ENCODE results near the gene BNIP2. TPM values are rescaled to one million over a fixed set of nuclear protein-coding genes. Genes with fewer than 3 reads are reported as not detected.

Gene BNIP2
- total and polyA plus RNA-seq, 2 of the 13 experiments (the other 11 are each of a cell fraction or from before 2014, with no cell fraction given), result 17.4 to 57.6 TPM

DNA sequence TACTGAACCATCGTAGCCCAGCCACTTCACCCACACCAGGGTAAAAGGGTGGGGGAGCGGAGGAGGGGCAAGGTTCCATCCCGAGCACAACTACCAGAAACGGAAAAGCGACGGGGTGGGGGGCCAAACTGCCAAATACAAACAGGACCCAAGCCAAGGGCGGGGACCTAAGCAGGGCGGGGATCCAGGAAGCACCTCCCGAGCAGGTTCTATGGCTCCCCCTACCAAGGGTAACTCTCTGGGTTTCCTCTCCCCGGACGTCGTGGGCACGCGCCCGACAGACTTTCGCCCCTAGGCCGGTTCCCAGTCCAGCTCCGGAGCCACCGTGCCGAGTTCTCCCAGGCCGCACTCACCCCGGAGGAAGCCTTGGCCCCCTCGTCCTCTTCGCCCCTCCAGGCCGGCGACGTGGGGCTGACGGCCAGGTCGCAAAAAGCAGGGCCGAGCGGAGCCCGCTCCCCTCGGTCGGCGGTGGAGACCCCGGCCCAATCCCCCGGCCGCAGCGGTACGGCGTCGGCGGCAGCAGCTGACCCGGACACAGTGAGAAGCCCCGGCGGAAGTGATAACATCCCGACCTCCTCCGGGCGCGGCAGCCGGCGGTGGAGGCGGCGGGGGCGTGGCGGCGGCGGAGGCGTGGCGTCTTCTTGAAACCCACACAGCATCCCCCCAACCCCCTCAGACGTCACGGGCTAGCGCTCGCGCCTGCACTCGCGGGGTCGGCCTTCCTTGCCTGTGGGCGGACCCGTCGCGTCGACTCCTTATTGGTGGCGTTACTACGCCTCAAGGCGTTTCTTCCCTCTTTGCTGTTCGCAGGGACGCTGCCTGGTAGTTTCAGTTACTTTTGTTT lies at the start of gene BNIP2 (continued):
- TF ChIP-seq, protein P1, sequence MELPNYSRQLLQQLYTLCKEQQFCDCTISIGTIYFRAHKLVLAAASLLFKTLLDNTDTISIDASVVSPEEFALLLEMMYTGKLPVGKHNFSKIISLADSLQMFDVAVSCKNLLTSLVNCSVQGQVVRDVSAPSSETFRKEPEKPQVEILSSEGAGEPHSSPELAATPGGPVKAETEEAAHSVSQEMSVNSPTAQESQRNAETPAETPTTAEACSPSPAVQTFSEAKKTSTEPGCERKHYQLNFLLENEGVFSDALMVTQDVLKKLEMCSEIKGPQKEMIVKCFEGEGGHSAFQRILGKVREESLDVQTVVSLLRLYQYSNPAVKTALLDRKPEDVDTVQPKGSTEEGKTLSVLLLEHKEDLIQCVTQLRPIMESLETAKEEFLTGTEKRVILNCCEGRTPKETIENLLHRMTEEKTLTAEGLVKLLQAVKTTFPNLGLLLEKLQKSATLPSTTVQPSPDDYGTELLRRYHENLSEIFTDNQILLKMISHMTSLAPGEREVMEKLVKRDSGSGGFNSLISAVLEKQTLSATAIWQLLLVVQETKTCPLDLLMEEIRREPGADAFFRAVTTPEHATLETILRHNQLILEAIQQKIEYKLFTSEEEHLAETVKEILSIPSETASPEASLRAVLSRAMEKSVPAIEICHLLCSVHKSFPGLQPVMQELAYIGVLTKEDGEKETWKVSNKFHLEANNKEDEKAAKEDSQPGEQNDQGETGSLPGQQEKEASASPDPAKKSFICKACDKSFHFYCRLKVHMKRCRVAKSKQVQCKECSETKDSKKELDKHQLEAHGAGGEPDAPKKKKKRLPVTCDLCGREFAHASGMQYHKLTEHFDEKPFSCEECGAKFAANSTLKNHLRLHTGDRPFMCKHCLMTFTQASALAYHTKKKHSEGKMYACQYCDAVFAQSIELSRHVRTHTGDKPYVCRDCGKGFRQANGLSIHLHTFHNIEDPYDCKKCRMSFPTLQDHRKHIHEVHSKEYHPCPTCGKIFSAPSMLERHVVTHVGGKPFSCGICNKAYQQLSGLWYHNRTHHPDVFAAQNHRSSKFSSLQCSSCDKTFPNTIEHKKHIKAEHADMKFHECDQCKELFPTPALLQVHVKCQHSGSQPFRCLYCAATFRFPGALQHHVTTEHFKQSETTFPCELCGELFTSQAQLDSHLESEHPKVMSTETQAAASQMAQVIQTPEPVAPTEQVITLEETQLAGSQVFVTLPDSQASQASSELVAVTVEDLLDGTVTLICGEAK (IDR thresholded peaks at IDR 0.05), result peak; percentile 48; the same call in 1 of the 2 replicates
- TF ChIP-seq, protein P1 (CRISPR knock-in tag; IDR thresholded peaks at IDR 0.05), result peak; percentile 73
- TF ChIP-seq KAT2B (IDR thresholded peaks at IDR 0.05; ENCODE audit: borderline replicate concordance, low read depth, low read length), result no peak
- no peak; the same call in 1 of the 2 replicates for TF ChIP-seq ZNF337 (CRISPR knock-in tag; IDR thresholded peaks at IDR 0.05; ENCODE audit: borderline replicate concordance, low read depth)
- no peak for TF ChIP-seq FOXA1 (IDR thresholded peaks at IDR 0.05)
- TF ChIP-seq FOXA1 (CRISPR knock-in tag; IDR thresholded peaks at IDR 0.05), result 0 out of 2 replicates have a peak, but pooled peaks have one; percentile 31
- peak; percentile 86 for TF ChIP-seq SPEN (CRISPR knock-in tag; IDR thresholded peaks at IDR 0.05; ENCODE audit: low read depth)
- TF ChIP-seq, protein P2, sequence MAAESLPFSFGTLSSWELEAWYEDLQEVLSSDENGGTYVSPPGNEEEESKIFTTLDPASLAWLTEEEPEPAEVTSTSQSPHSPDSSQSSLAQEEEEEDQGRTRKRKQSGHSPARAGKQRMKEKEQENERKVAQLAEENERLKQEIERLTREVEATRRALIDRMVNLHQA (CRISPR knock-in tag; IDR thresholded peaks at IDR 0.05), result no peak
- TF ChIP-seq, protein P3, sequence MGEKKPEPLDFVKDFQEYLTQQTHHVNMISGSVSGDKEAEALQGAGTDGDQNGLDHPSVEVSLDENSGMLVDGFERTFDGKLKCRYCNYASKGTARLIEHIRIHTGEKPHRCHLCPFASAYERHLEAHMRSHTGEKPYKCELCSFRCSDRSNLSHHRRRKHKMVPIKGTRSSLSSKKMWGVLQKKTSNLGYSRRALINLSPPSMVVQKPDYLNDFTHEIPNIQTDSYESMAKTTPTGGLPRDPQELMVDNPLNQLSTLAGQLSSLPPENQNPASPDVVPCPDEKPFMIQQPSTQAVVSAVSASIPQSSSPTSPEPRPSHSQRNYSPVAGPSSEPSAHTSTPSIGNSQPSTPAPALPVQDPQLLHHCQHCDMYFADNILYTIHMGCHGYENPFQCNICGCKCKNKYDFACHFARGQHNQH (CRISPR knock-in tag; IDR thresholded peaks at IDR 0.05), result 0 out of 2 replicates have a peak, but pooled peaks have one; percentile 76
- TF ChIP-seq CCAR2 (optimal IDR thresholded peaks at IDR 0.05; ENCODE audit: low read depth, low read length), result no peak
- no peak for TF ChIP-seq SMAD1 (CRISPR knock-in tag; IDR thresholded peaks at IDR 0.05; ENCODE audit: borderline replicate concordance, low read depth)
- TF ChIP-seq GTF3A (CRISPR knock-in tag; conservative IDR thresholded peaks at IDR 0.05), result no peak
- TF ChIP-seq, protein P4, sequence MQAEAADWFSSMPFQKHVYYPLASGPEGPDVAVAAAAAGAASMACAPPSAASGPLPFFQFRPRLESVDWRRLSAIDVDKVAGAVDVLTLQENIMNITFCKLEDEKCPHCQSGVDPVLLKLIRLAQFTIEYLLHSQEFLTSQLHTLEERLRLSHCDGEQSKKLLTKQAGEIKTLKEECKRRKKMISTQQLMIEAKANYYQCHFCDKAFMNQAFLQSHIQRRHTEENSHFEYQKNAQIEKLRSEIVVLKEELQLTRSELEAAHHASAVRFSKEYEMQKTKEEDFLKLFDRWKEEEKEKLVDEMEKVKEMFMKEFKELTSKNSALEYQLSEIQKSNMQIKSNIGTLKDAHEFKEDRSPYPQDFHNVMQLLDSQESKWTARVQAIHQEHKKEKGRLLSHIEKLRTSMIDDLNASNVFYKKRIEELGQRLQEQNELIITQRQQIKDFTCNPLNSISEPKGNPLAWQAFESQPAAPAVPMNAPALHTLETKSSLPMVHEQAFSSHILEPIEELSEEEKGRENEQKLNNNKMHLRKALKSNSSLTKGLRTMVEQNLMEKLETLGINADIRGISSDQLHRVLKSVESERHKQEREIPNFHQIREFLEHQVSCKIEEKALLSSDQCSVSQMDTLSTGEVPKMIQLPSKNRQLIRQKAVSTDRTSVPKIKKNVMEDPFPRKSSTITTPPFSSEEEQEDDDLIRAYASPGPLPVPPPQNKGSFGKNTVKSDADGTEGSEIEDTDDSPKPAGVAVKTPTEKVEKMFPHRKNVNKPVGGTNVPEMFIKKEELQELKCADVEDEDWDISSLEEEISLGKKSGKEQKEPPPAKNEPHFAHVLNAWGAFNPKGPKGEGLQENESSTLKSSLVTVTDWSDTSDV (CRISPR knock-in tag; IDR thresholded peaks at IDR 0.05), result 0 out of 2 replicates have a peak, but pooled peaks have one; percentile 83
- TF ChIP-seq SNAI1 (CRISPR knock-in tag; IDR thresholded peaks at IDR 0.05; ENCODE audit: borderline replicate concordance), result no peak
